HepG2 (cell line): ENCODE measurements around the gene LAIR1. TPM values are rescaled to one million over a fixed set of nuclear protein-coding genes. Genes with fewer than 3 reads are reported as not detected.

ENCODE experiments used
- ATAC-seq: fragments of 200-7000 bp; cut with Tn5 transposase; 3 replicates; pipeline ENCODE4 v1.9.1; 2020; ENCODE audit warnings: mild to moderate bottlenecking, moderate library complexity
- BruUV-seq: library from RNA; stranded (reverse); fragments of 400-500 nt; replicated peaks from 2 replicates; lab custom pipeline; 2021; lab: Mats Ljungman, UMichigan
- CTCF ChIA-PET: fragments of 300-600 bp; formaldehyde crosslinking; extraction: SDS; loops from one replicate; lab custom pipeline; 2021; ENCODE audit warnings: low total read pairs, inconsistent platforms, low intra/inter-chr PET ratio; lab: Yijun Ruan, JAX
- POLR2A ChIA-PET: fragments of 350-600 bp; sonication (Branson Sonifier 250); formaldehyde crosslinking; loops from one replicate; lab custom pipeline; 2020; ENCODE audit warnings: antibody characterized with exemption, inconsistent platforms; lab: Yijun Ruan, JAX
- DNase-seq: peaks from one replicate; pipeline ENCODE4 v3.0.0-alpha.2; 2015; ENCODE audit warnings: low spot score
- FAIRE-seq: peaks from 3 replicates; lab custom pipeline; 2011; peaks lifted over from hg19 to GRCh38; lab: Jason Lieb, UNC
- H2AFZ ChIP-seq: one replicate; pipeline ENCODE4 v1.6.1; 2011; ENCODE audit warnings: low read length, inconsistent platforms
- H3K27ac ChIP-seq: fragments of 300-600 bp; 3 replicates; pipeline ENCODE4 v1.8.0; 2011; ENCODE audit warnings: mixed run types, mild to moderate bottlenecking, mixed read lengths, low read length, inconsistent platforms; ENCODE audit not compliant: insufficient read depth; ENCODE audit errors: extremely low read length
- H3K27me3 ChIP-seq, 2 experiments: fragments of 200-600 bp in 1 of 2; 2 replicates in 1 of 2; 3 replicates in 1 of 2; pipeline versions ENCODE4 v1.6.0 to v1.8.0; 2011; ENCODE audit warnings: low read length in 2 of 2, mild to moderate bottlenecking in 2 of 2, moderate library complexity in 2 of 2, inconsistent platforms in 1 of 2; ENCODE audit not compliant: insufficient read depth in 2 of 2, control insufficient read depth in 1 of 2
- H3K36me3 ChIP-seq, 2 experiments: fragments of 200-600 bp in 1 of 2; replicated peaks in 1 of 2; 2 replicates in 1 of 2; 3 replicates in 1 of 2; pipeline versions ENCODE4 v1.5.1 to v1.8.0; 2011; ENCODE audit warnings: low read length in 2 of 2, inconsistent platforms in 1 of 2; ENCODE audit not compliant: insufficient read depth in 2 of 2, control insufficient read depth in 1 of 2
- H3K4me1 ChIP-seq: 2 replicates; pipeline ENCODE4 v1.5.1; 2012; ENCODE audit warnings: low read length, inconsistent platforms; ENCODE audit not compliant: insufficient read depth
- H3K4me2 ChIP-seq: 2 replicates; pipeline ENCODE4 v1.6.0; 2011; ENCODE audit warnings: low read depth, low read length, inconsistent platforms
- H3K4me3 ChIP-seq, 3 experiments: fragments of 200-600 bp in 1 of 3; sonication (generic), shearing (Covaris generic) in 1 of 3; replicated peaks in 1 of 3; 2 replicates each; pipeline ENCODE4 v1.5.1; 2011 to 2016; ENCODE audit warnings: low read length in 3 of 3, inconsistent platforms in 2 of 3, low read depth in 2 of 3, mild to moderate bottlenecking in 2 of 3, control low read depth in 1 of 3, mixed read lengths in 1 of 3; ENCODE audit not compliant: insufficient read depth in 1 of 3
- H3K79me2 ChIP-seq: one replicate; pipeline ENCODE4 v1.6.1; 2011; ENCODE audit warnings: low read length, inconsistent platforms; ENCODE audit not compliant: insufficient read depth
- H3K9ac ChIP-seq: 2 replicates; pipeline ENCODE4 v1.6.0; 2011; ENCODE audit warnings: mild to moderate bottlenecking, low read depth, low read length, inconsistent platforms; ENCODE audit not compliant: insufficient read depth
- H3K9me3 ChIP-seq: 2 replicates; pipeline ENCODE4 v1.5.1; 2012; ENCODE audit warnings: mild to moderate bottlenecking, low read length
- H4K20me1 ChIP-seq: 2 replicates; pipeline ENCODE4 v1.6.0; 2011; ENCODE audit warnings: inconsistent platforms, mild to moderate bottlenecking, low read length, moderate library complexity; ENCODE audit not compliant: insufficient read depth
- FUBP1 ChIP-seq: sonication (generic); formaldehyde crosslinking; IDR thresholded peaks from 2 replicates; pipeline ENCODE4 v1.5.1; 2020; ENCODE audit warnings: missing genetic modification reagents, mild to moderate bottlenecking, borderline replicate concordance
- NR2F2 ChIP-seq: IDR thresholded peaks from 2 replicates; pipeline ENCODE4 v1.6.1; 2012; ENCODE audit warnings: low read depth, inconsistent platforms, borderline replicate concordance
- RFXAP ChIP-seq: sonication (generic); formaldehyde crosslinking; IDR thresholded peaks from 2 replicates; pipeline ENCODE4 v1.4.0; 2020; ENCODE audit warnings: missing genetic modification reagents, borderline replicate concordance
- THAP7 ChIP-seq: sonication (generic); formaldehyde crosslinking; IDR thresholded peaks from 2 replicates; pipeline ENCODE4 v1.8.1; 2023; ENCODE audit warnings: mild to moderate bottlenecking, missing genetic modification reagents
- ZNF124 ChIP-seq: sonication (generic); formaldehyde crosslinking; IDR thresholded peaks from 2 replicates; pipeline ENCODE4 v1.4.0; 2020; ENCODE audit warnings: missing genetic modification reagents
- ZUFSP ChIP-seq: sonication (generic); formaldehyde crosslinking; IDR thresholded peaks from 2 replicates; pipeline ENCODE4 v1.9.0; 2021; ENCODE audit warnings: missing genetic modification reagents, mild to moderate bottlenecking, borderline replicate concordance
- WGBS: methylation state at CpG from one replicate; pipeline ENCODE4 v1.1.6; 2017; ENCODE audit warnings: low lambda C conversion rate; 5-methylcytosine and 5-hydroxymethylcytosine counted together
- in situ Hi-C: cut with HindIII; loops from 2 replicates; pipeline ENCODE4 v1.10.0; 2017; ENCODE audit warnings: low pct_unique_long_range_greater_than_20kb; ENCODE audit not compliant: extremely low pct_ligation_motif_present
- intact Hi-C: fragments of 100-400 bp; cut with micrococcal nuclease; formaldehyde crosslinking; loops from one replicate; pipeline ENCODE4 v1.10.0; 2022; ENCODE audit not compliant: unreplicated experiment
- polyA plus RNA-seq, 8 experiments: library from polyadenylated mRNA; depleted of rRNA in 3 of 8; stranded (reverse) in 7 of 8; unstranded in 1 of 8; fragments of >200 nt; fragmentation: Illumina TruSeq in 4 of 8; extraction: Trizol in 4 of 8; gene quantifications; 2 replicates each; pipeline versions ENCODE4 v1.2.1 to v1.2.3, GENCODE V29; 2011 to 2016; ENCODE audit warnings: low read depth in 4 of 8, missing spikeins in 1 of 8, mixed read lengths in 1 of 8; ENCODE audit not compliant: insufficient read depth in 1 of 8
- total RNA-seq, 5 experiments: library from RNA; depleted of rRNA; stranded (reverse); fragments of >200 nt; fragmentation: Illumina TruSeq; extraction: Trizol; gene quantifications; 2 replicates each; pipeline ENCODE4 v1.2.3, GENCODE V29; 2016; ENCODE audit warnings: low read depth in 1 of 5

Gene LAIR1
- total and polyA plus RNA-seq, 2 of the 13 experiments (the other 11 are each of a cell fraction or from before 2014, with no cell fraction given), result 0.75 to 1.2 TPM

GRCh38 chr19:54403054-54403453 lies 38.3 kb upstream of the LAIR1 start:
- WGBS, result 17% methylated on average over 4 of the region's 8 CpGs
- Histone ChIP-seq H3K79me2 (no peaks in the 10 kb centered on the region), H2AFZ (no peak overlapping the region), H3K27ac (no peak overlapping the region), H4K20me1 (no peaks in the 10 kb centered on the region), H3K9ac (no peak overlapping the region), H3K4me1 (no peaks in the 10 kb centered on the region), H3K9me3 (no peaks in the 10 kb centered on the region), H3K27me3 (peaks cover 0 to 4% of the 10 kb centered on the region in 2 experiments; a peak in 2 of 5 replicates), H3K4me3 (no peak overlapping the region), H3K4me2 (no peak overlapping the region), H3K36me3 (no peaks in the 10 kb centered on the region)
- ATAC-seq (no peak), FAIRE-seq (no peak), DNase-seq (no peak)
- CTCF ChIA-PET, result no interaction called here
- in situ Hi-C loops (no loop called here), intact Hi-C loops (no loop called here)
- no peak for TF ChIP-seq THAP7 (CRISPR knock-in tag)
- no peak for TF ChIP-seq RFXAP (CRISPR knock-in tag)
- no peak for TF ChIP-seq NR2F2
- no peak for TF ChIP-seq FUBP1 (CRISPR knock-in tag)
- no peak for TF ChIP-seq ZUFSP (CRISPR knock-in tag)
- TF ChIP-seq ZNF124 (CRISPR knock-in tag), result no peak
- POLR2A ChIA-PET, result no interaction called here
- no TSS peak for BruUV-seq
